HG03442 (cell line): Measurements from ENCODE around the gene PLCL2.
A peak's percentile ranks its signal among the peaks of the same experiment; 100 is the strongest.

ENCODE experiments used
- ATAC-seq: cut with Tn5 transposase; IDR thresholded peaks from one replicate; pipeline ENCODE4 v1.9.1; 2021; ENCODE audit warnings: mild to moderate bottlenecking, moderate library complexity; ENCODE audit not compliant: unreplicated experiment

PLCL2 gene

DNA sequence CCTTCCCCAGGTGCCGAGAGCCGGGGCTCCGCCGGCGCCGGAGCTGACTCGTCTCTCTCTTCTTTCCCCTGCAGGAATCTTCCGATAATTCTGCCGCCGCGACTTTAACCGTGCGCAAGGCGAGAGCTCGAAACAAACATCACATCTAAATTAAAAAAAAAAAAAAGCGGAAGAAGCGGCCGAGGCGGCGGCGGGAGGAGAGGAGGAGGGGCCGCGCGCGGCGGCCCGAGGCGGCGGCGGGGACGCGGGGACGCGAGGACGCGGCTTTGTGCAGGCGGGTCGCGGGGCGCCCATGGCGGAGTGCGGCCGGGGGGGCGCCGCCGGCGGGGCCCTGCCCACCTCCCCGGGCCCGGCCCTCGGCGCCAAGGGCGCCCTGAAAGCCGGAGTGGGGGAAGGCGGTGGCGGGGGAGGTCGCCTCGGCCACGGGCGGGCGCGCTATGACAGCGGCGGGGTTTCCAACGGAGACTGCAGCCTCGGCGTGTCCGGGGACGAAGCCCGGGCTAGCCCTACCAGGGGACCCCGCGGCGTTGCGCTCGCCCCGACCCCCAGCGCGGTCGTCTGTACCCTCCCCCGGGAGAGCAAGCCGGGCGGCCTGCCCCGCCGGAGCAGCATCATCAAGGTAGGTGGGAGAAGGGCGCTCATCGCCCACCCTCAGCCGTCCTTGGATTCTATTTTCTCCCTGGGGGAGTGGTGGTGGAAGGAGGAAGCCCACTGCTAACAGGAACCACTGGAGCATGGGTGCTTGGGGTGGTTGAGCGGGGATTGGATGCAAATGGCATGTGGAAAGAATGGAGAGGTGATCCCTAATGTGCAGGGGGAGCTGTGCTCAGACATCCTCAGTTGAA lies at the start of gene PLCL2:
Gene PLCL2, plus strand, starts transcription at position 208 of the 845 bp plus-strand sequence. Its CDS starts 85 bp downstream, at position 293.
- ATAC-seq, result peak; percentile 23

DNA sequence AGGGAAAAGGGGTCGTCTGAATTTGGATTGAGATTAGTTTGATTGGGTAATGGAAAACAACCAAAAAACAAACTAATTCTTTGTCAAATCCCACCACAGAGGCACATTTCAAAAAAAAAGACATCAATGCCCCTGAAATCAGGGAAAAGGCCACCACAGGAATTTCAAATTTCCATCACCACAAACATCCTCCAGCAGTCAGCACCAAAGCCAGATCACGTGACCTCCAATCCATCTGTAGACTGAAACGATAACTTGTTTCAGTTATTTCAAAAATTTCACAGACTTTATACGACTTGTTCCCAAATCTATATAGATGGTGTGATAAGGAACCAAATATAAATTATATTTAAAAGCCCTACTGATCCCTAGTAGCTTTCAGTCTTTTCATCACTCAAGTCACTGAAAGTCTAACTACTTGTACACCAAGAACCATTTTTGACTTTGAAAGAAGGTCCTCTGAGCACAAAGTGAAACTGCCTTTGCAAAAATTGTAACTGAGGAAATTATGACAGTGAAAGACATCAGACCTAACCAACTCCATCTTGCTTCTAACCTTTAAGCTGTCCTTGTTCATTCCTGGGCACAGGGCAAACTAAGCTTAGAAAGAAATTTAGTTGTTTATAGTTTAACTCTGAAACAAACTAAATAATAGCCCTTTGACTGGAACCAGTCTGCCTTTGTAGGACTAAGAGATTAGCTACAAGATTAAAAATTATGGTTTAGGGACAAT lies 48.1 kb upstream of the PLCL2 start:
- no peak for ATAC-seq

DNA sequence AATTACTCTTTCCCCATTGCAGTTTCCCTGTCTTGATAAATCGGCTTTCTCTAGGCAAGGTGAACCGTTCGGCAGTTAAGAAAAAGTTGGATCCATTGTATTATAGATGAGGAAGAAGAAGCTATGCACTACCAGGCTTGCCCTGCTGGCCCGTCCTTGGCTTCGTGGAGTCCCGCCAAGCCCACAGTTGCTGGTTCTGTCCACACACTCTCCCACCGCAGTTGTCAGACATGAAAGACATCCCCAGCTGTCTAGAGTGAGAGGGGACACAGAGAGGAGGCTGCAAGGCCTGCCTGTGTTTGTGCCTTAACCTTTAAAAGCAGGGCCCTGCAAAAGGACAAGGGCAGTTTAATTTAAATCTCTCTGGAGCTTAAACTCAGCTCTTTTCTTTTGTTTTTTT lies 47.2 kb upstream of the PLCL2 start:
- no peak for ATAC-seq

DNA sequence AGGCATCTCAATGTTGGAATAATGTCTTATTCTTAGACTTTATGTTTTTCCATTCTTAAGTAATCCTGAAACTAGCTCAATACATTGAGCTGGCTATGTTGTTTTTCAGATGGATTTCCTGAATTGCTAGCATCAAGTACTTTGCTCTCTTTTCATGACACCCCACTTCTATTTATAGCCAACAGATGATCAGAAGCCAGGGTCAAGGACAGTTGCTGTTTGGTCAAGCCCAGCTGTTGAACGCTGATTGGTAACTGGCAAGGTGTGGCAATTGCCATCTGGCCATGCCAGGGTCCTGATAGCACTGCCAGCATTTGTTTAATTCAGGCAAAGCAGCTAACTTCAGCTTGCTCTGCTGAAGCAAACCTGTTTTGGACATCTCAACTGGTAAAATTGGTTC lies 46.2 kb upstream of the PLCL2 start:
- ATAC-seq, result no peak

DNA sequence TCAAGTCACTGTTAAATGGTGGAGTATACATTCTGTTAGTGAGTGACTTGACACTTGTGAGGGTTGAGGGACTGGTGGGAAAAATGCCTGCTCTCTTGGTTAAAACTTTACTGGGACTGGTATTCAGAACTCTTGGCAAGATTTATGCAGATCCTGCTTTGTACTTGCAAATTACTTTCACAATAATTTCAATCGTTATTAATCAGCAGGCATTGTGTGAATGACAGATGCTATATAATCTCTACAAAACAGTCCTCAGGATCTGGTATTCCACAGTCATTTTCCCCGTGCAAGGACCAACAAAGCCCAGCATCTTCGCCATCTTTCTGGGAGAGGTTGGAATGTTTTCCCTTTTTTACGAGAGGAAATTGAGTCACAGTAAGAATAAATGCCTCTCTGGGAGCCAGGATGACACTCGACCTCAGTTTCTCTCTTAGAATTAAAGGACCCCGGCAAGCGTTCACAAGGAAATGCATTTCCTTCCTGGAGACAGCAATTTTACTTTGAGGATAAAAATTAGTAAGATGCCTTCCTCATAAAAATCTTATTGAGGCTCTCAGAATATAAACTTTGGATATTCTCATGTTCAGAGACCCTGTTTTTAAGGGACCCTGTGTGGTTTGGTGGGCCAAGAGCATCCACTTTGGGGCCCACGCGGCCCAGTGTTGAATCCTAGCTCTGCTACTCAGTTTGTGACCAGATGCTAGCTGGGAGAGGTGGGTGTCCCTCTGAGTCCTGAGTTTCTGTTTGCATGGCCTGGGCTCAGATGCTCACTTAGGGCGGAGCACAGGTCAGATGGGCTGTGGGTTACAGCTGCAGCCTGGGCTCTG lies 45.3 kb upstream of the PLCL2 start:
- ATAC-seq, result no peak

DNA sequence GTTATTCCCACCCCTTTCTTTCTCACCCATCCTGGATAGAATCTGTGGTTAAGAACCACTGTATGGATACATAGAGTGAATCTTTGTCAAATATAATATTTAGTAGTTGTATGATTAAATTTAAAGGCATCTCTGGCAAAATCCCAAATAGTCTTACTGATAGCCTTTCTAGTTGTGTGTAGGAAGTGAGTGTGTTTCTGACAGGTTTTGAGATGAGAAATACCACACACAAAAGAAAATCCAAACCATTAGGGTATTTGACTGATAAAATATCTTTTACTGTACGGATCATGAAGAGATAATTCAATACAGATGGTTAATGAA lies 44.7 kb upstream of the PLCL2 start:
- ATAC-seq, result no peak

DNA sequence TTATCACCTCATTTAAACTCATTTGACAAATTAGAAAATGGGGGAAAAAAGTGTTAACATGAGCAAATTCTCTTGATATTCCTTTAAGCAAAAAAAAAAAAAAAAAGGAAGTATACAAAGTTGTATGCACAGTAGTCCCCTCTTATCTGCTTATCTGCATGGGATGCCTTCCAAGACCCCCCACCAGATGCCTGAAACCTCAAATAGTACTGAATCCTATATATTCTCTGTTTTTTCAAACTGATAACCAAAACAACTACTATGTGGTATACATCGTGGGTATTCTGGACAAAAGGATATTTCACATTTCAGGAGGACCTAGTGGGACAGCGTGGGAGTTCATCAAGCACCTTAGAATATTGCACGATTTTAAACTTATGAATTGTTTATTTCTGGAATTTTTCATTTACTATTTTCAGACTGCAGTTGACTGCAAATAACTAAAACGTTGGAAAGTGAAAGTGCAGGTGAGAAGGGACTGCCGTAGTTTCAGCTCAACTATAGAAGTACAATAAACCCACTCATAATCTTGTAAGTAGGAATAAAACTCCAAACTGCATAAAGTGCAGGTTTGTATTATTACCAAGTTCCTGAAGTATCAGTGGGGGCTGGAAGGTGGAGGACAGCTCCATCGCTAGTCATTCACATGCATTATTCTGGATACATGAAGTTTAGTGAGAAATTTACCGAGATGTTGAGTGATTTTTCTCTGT lies 43.6 kb upstream of the PLCL2 start:
- no peak for ATAC-seq

DNA sequence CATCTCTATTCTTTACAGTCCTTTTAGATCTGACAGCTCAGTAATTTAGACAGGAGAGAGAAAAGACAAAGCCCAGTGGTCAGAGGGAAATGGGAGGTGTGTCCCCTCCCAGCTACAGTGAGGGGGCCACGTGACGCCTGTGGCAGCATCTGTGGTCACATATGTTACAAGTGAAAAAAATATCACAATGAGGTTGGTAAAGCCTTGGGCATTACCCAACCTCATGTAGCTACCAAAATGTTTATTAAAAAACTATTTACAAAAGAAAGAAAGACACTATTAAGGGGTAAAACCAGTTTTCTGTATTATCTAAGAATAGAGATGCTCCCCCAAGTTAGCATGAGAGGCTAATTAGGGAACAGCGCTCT lies 42.9 kb upstream of the PLCL2 start:
- ATAC-seq, result peak; percentile 45

DNA sequence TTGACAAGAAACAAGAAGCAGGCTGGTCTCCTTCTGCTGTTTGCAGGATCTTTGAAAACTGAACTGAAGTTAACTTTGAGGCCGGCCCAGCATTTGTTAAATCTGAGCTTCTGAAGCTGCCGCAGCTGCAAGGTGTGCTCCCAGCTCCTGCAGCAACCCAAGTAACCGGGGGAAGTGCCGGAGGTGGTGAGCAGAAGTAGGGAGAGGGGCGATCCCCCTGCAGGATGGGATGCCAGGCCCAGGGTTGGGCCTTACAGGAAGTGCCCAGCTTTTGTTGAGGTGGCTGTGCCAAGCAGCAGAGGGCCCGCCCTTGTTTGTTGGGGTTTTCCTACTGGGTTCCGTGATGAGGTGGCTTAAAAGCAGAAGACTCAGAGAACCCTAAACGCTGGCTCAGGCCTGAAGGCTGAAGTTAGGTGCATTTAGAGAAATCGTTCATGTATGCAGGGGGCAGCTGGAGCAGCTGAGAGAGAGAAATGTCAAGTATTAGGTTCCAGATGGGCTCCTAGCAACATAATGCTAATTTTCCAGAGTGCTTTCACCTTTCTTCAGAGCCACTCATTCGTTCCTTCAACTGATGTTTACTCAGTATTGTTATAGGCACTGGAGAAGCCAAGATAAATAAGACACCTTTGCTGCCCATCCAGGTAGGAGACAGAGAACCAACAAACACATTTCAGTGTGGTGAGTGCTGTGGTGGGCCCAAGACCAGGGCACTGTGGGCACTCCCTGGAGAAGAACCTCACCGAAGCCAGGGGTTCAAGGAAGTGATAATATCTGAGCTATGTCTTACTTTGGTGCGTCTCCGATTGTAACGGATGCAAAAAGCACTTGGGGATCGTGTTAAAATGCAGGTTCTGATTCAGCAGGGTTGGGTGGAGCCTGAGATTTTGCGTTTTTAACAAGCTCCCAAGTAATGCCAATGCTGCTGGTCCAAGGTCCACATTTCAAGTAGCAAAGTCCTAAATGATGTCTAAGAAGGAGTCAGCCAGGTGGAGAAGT lies 42.2 kb upstream of the PLCL2 start:
- peak; percentile 80 for ATAC-seq

DNA sequence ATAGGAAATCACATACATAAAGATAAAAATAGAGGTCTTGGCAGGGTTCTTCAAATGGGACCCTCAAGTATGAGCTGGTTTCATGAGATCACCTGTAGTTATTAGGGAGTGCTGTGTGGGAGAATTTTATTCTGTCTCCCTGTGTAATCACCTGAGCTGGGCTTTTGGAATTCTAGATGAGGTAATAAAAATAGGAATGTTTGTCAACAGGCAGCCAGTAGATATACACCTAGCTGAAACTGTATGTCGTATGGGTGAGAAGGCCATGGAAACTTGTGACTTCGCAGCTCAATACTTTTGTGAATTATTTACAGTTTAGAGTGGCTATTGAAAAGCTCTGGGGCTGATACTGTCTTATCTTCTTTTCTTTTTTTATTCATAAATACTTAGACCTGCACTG lies 40.5 kb upstream of the PLCL2 start:
- ATAC-seq, result no peak

DNA sequence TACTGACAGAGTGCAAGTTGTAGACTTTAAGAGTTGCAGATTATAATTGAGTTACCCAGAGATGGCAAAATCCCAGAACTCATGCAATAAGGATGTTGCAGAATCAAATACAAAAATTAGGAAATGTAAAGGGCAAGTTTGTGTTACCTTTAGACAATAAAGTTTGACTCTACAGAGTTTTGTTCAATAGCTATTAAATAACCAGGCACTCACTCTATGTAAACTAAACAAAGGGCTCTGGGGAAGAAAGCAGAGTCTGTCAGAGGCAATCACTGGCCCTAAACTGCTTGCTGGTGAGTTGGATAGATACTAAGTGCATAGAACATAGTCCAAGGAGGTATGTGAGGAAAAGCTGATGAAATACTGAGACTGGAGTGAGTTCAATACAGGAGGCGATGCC lies 40.0 kb upstream of the PLCL2 start:
- ATAC-seq, result no peak

DNA sequence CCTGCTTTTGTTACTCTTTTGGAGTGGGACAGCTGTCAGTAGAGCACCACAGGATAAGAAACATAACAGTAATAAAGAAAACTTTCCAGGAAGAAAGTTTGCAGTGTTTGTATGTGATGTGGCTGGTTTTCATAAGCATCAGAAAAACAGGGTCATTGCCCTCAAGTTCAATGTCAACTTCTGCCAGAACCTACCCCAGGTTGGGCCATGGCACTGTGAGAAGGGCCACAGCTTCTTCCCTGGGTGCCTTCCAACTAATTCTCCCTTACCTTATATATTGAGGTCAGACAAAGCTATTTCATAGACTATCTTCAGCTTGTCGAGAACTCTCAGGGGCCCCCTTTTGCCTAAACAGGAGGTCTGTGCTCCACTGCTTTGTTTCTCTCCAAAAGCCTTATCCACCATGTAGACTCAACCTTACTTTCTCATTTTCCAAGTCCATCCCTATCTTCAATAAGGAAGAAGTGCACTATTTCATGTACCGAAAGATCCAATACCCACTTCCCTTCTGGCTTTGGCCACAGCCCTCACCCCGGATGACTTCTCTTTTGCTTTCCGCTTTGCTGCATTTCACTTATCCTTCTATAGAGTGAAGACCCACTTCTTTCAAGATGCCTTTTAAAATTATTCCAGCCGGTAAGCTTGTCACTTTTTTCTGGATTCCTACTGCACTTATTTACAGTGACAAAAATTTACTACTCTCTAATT lies 38.2 kb upstream of the PLCL2 start:
- no peak for ATAC-seq

DNA sequence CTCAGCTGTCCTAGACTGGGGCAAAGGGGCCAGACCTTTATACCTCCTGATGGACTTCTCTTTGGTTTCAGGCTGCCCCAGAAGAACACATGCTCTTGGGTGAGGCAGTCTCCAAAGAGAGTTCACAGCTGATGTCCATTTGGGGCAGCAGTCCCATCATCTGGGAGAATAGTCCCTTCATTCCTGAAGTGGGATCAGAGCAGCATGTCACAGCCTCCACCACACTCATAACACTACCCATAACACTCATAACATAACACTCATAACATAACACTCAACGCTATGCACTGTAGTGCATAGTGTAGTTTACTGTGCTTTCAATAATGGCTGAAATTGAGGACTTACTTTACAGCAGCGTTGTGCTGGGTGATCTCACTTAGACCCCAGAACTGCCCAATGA lies 36.7 kb upstream of the PLCL2 start:
- ATAC-seq, result peak; percentile 74

DNA sequence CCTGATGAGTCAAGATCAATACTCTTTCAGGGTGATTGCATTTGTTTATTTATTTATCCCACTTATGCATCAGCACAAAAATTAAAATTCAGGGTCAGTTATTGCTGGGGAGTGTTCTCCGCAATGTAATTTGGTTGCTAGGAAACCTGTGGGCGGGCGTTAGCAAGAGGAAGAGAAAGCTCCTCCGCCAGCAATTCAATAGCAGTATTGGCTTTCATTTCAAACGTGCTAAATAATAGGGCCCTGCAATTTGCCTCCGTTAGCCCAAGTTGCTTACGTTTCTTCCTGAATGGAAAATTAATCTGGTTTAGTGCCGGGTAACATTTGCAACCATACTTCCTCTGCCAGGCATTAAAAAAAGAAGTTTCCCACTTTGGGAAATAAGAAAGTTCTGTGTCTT lies 35.5 kb upstream of the PLCL2 start:
- ATAC-seq, result peak; percentile 80

DNA sequence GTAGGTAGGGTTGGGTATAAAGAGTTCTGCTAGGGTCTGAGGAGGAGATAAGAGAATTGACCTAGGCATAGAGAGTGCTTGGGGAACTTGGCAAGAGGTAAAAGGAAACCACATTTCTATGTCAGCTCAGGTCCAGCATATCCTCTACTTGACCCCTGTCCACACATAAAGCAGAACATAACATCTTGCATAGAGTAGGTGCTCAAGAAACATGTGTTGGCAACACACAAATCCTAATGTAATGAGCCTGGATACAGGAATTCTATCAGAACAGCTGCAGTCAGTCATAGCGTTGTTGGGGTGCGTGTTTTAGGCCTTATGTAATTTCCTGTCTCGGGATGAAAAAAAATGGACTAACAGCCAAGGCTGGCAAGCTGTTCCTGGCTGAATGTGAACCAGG lies 35.0 kb upstream of the PLCL2 start:
- no peak for ATAC-seq

DNA sequence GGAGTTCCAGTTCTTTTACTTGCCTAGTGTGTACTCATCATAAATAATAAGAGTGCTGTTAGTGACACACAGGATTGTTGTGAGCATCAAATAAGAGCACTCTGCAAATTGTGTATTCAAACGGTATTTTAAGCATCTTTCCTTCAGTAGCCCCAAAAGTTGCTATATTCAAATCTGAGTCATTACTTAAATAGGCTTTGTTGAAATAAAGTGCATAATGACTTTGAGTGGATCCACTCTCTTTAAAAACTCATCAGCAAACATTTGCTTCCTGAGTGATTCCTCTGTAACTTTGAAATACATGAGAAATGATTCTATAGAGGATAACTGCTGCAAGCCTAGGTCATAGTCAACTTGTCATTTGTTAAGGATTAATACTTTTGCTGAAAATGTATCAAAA lies 29.3 kb upstream of the PLCL2 start:
- no peak for ATAC-seq

DNA sequence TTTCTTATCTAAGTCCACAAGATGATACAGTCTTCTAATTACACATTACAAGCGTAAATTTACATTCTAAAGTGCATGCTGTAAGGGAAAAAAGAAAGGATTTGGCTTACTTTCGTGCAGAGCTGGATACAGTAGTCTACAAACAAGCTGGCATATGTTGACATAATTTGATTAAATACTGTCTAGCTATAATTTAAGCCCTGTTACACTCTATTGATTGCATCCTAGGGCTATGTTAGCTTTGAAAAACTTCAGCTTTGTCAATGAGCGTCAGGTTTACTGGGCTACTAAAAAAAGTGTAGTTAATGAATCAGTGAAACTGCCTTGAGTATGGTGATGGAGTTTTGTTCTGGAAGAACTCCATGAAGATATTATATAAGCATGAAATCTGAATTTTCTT lies 24.5 kb upstream of the PLCL2 start:
- ATAC-seq, result no peak

DNA sequence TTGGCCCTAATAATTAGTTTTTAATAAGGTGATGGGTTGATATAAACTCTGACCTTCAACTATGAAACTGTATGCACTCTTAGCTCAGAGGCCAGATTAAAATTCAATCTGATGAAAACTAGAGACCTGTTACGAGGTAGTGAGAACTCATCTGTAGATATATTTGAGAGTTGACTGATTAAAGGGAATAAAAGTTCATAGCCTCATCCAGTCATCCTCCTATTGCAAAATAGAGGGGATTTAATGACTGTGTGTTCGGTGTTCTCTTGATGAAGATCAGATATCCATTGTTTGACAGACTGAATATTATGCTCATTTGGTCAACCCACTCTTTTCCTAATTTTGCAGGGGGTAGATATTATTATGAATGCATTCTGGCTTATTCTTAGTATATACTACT lies 23.3 kb upstream of the PLCL2 start:
- no peak for ATAC-seq

DNA sequence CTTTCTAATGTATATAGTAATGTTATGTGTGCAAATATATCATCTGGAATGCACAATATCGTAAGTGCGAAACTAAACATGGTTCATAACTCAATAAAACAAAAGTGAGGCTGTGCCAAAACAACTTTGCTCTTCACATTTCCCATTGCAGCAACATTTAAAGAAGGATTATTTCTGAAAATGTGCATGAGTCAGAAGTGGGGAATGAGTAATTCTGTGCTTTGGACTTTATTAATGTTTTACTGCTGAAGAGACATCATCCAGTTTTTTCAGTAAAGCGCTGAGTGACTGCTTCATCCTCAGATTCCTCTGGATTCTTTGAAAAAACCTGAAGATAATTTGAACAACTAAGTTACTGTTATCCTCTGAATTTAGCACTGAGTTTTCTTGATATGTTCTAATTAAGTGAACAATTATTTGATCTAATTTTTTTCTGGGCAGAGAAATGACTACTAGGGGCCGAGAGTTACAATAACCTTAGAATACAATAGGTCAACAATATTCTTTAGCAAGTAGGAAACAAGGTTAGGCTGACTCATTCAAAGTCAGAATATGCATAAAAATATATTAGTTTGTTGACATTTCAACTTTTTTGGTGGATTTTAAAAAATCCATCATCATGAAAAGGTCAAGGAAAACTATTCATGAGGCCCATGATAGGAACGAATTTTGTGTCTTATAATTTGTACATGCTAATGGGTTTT lies 20.0 kb upstream of the PLCL2 start:
- ATAC-seq, result no peak
